Memory B cell (primary cell): ENCODE measurements around the gene CYP2A7.
A peak's percentile ranks its signal among the peaks of the same experiment; 100 is the strongest.
"Not testable (repeated sequence)": the region's sequence is repeated elsewhere in the genome, so short reads cannot be mapped to it uniquely, and the experiment has no call there.

Source experiments
- ATAC-seq: fragments of 150-1000 bp; cut with Tn5 transposase; 2 replicates; pipeline ENCODE4 v1.10.0; 2021; ENCODE audit warnings: low read depth, mild to moderate bottlenecking, moderate library complexity
- DNase-seq, 2 donors: peaks; one replicate each; pipeline ENCODE4 v3.0.0; 2022; ENCODE audit warnings: low spot score in 2 of 2
- H3K27ac Mint-ChIP-seq: one replicate; pipeline ENCODE4 v1.8.0; 2022; ENCODE audit warnings: mild to moderate bottlenecking, moderate library complexity, mixed read lengths
- H3K27me3 Mint-ChIP-seq: one replicate; pipeline ENCODE4 v1.8.0; 2022; ENCODE audit warnings: mixed read lengths
- H3K36me3 Mint-ChIP-seq: one replicate; pipeline ENCODE4 v1.8.0; 2022; ENCODE audit warnings: mild to moderate bottlenecking, mixed read lengths
- H3K4me1 Mint-ChIP-seq: one replicate; pipeline ENCODE4 v1.8.0; 2022; ENCODE audit warnings: mixed read lengths
- H3K4me3 Mint-ChIP-seq: one replicate; pipeline ENCODE4 v1.8.0; 2022; ENCODE audit warnings: mild to moderate bottlenecking, moderate library complexity, mixed read lengths
- H3K9me3 Mint-ChIP-seq: one replicate; pipeline ENCODE4 v1.8.0; 2022; ENCODE audit warnings: mixed read lengths

CYP2A7 gene

GRCh38 chr19:40907968-40908735 lies 26.1 kb upstream of the CYP2A7 start:
- peaks cover 2% of the 10 kb centered on the region for H3K36me3 Mint-ChIP-seq
- ATAC-seq (peak; percentile 53), DNase-seq (peak in 1 of 2 donors; percentile 4)
- H3K4me1 Mint-ChIP-seq: no peaks in the 10 kb centered on the region
- H3K27me3 Mint-ChIP-seq: peaks cover 23% of the 10 kb centered on the region
- peak overlapping the region; percentile 55 for H3K4me3 Mint-ChIP-seq
- no peak overlapping the region for H3K27ac Mint-ChIP-seq
- peaks cover 2% of the 10 kb centered on the region for H3K9me3 Mint-ChIP-seq

- Mint-ChIP-seq H3K9me3 (peaks cover 2% of the 10 kb centered on the region), H3K27ac (no peak overlapping the region), H3K4me1 (no peaks in the 10 kb centered on the region), H3K36me3 (no peaks in the 10 kb centered on the region), H3K4me3 (no peak overlapping the region), H3K27me3 (peaks cover 21% of the 10 kb centered on the region)
- no peak for DNase-seq
- ATAC-seq: no peak
Observed at GRCh38 chr19:40906512-40906911, 24.5 kb upstream of the CYP2A7 start.

- H3K4me3 Mint-ChIP-seq, H3K9me3 Mint-ChIP-seq, H3K36me3 Mint-ChIP-seq, H3K4me1 Mint-ChIP-seq, ATAC-seq, H3K27ac Mint-ChIP-seq, DNase-seq: not testable (repeated sequence)
- H3K27me3 Mint-ChIP-seq: peaks cover 25% of the 10 kb centered on the region
Observed at GRCh38 chr19:40904673-40905156, 22.7 kb upstream of the CYP2A7 start.

GRCh38 chr19:40901975-40902750 lies 20.1 kb upstream of the CYP2A7 start:
- H3K27me3 Mint-ChIP-seq: peaks cover 17% of the 10 kb centered on the region
- not testable (repeated sequence) for H3K9me3 Mint-ChIP-seq, H3K27ac Mint-ChIP-seq, H3K36me3 Mint-ChIP-seq, ATAC-seq, H3K4me3 Mint-ChIP-seq, DNase-seq, H3K4me1 Mint-ChIP-seq

GRCh38 chr19:40900521-40900920 lies 18.5 kb upstream of the CYP2A7 start:
- not testable (repeated sequence) for H3K36me3 Mint-ChIP-seq, ATAC-seq, H3K4me3 Mint-ChIP-seq, H3K9me3 Mint-ChIP-seq, DNase-seq, H3K4me1 Mint-ChIP-seq, H3K27ac Mint-ChIP-seq
- peaks cover 15% of the 10 kb centered on the region for H3K27me3 Mint-ChIP-seq

- H3K36me3 Mint-ChIP-seq, H3K9me3 Mint-ChIP-seq, DNase-seq, H3K27ac Mint-ChIP-seq, H3K4me1 Mint-ChIP-seq, H3K4me3 Mint-ChIP-seq, ATAC-seq: not testable (repeated sequence)
- peaks cover 15% of the 10 kb centered on the region for H3K27me3 Mint-ChIP-seq
Observed at GRCh38 chr19:40899964-40900363, 17.9 kb upstream of the CYP2A7 start.

GRCh38 chr19:40896843-40897789 lies 15.1 kb upstream of the CYP2A7 start:
- H3K4me1 Mint-ChIP-seq, H3K27ac Mint-ChIP-seq, ATAC-seq, H3K9me3 Mint-ChIP-seq, H3K36me3 Mint-ChIP-seq, H3K4me3 Mint-ChIP-seq, DNase-seq: not testable (repeated sequence)
- H3K27me3 Mint-ChIP-seq: peaks cover 19% of the 10 kb centered on the region

- Mint-ChIP-seq H3K27ac (no peak overlapping the region), H3K27me3 (peaks cover 17% of the 10 kb centered on the region), H3K36me3 (no peaks in the 10 kb centered on the region), H3K9me3 (no peaks in the 10 kb centered on the region), H3K4me1 (no peaks in the 10 kb centered on the region), H3K4me3 (no peak overlapping the region)
- ATAC-seq: no peak
- DNase-seq: no peak
Observed at GRCh38 chr19:40896418-40896796, 14.4 kb upstream of the CYP2A7 start.

- Mint-ChIP-seq H3K36me3 (no peaks in the 10 kb centered on the region), H3K27ac (no peak overlapping the region), H3K27me3 (peaks cover 16% of the 10 kb centered on the region), H3K9me3 (no peaks in the 10 kb centered on the region), H3K4me3 (no peak overlapping the region), H3K4me1 (no peaks in the 10 kb centered on the region)
- ATAC-seq: no peak
- no peak for DNase-seq
Observed at GRCh38 chr19:40893112-40893511, 11.1 kb upstream of the CYP2A7 start.

- peaks cover 3% of the 10 kb centered on the region for H3K9me3 Mint-ChIP-seq
- no peak overlapping the region for H3K4me3 Mint-ChIP-seq
- no peaks in the 10 kb centered on the region for H3K4me1 Mint-ChIP-seq
- no peak for DNase-seq
- H3K27ac Mint-ChIP-seq: no peak overlapping the region
- no peaks in the 10 kb centered on the region for H3K36me3 Mint-ChIP-seq
- H3K27me3 Mint-ChIP-seq: peaks cover 16% of the 10 kb centered on the region
- no peak for ATAC-seq
Observed at GRCh38 chr19:40889366-40889765, 7.3 kb upstream of the CYP2A7 start.

- peaks cover 3% of the 10 kb centered on the region for H3K9me3 Mint-ChIP-seq
- H3K4me3 Mint-ChIP-seq: no peak overlapping the region
- no peaks in the 10 kb centered on the region for H3K4me1 Mint-ChIP-seq
- DNase-seq (no peak), ATAC-seq (no peak)
- H3K36me3 Mint-ChIP-seq: no peaks in the 10 kb centered on the region
- peaks cover 11% of the 10 kb centered on the region for H3K27me3 Mint-ChIP-seq
- no peak overlapping the region for H3K27ac Mint-ChIP-seq
Observed at GRCh38 chr19:40888191-40888590, 6.2 kb upstream of the CYP2A7 start.

GRCh38 chr19:40884187-40884931 lies 2.3 kb upstream of the CYP2A7 start:
- H3K9me3 Mint-ChIP-seq, H3K4me3 Mint-ChIP-seq, ATAC-seq, DNase-seq, H3K4me1 Mint-ChIP-seq, H3K27ac Mint-ChIP-seq, H3K36me3 Mint-ChIP-seq: not testable (repeated sequence)
- peaks cover 26% of the 10 kb centered on the region for H3K27me3 Mint-ChIP-seq

- not testable (repeated sequence) for H3K4me1 Mint-ChIP-seq, H3K4me3 Mint-ChIP-seq, DNase-seq, H3K9me3 Mint-ChIP-seq, H3K36me3 Mint-ChIP-seq, ATAC-seq, H3K27ac Mint-ChIP-seq
- H3K27me3 Mint-ChIP-seq: peaks cover 32% of the 10 kb centered on the region
Observed at GRCh38 chr19:40879349-40879748, 2.7 kb downstream of the CYP2A7 start.
